HG03064 (cell line): ENCODE data around the gene ARID3A.

Source experiments
- ATAC-seq: cut with Tn5 transposase; IDR thresholded peaks from one replicate; pipeline ENCODE4 v1.9.1; 2021; ENCODE audit warnings: low read depth; ENCODE audit not compliant: unreplicated experiment

The ARID3A gene

GRCh38 chr19:958967-959855, 33.4 kb downstream of the ARID3A start:
- ATAC-seq: no peak

DNA sequence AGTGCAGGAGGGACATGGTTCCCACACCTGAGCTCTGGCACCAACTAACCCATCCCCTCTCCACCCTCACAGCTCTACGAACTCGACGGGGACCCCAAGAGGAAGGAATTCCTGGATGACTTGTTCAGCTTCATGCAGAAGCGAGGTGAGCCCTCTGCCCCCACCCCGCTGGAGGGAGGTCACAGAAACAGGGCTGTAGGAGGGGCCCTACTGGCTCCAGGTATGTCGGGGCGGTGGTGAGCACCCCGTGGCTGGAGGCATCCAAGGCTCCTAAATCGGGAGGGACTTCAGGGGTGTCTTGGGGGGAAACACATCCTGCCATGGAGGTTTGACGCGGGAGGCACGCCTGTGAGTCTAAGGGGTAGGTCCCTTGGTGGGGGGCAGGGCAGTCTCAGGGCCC, 34.2 kb downstream of the ARID3A start:
- ATAC-seq: no peak

DNA sequence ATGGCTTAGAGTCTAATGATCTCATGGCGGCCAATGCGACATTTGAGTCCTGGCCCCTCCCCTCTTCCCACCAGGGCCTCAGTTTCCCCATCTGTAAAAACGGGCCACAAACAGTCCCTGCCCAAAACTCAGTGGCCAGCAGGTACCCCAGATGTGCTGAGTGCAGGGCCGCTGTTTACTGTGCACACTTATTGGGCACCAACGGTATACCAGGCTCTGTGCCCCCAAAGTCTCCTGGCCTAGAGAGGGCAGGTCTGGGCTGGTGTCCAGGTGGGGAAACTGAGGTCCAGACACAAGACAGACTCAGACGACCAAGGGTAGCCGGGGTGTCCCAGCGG, 34.7 kb downstream of the ARID3A start:
- ATAC-seq: no peak

GRCh38 chr19:961866-962620, 36.2 kb downstream of the ARID3A start:
- ATAC-seq: no peak

GRCh38 chr19:962683-963400, 37.0 kb downstream of the ARID3A start:
- ATAC-seq: no peak

GRCh38 chr19:963486-963951, 37.7 kb downstream of the ARID3A start:
- ATAC-seq: no peak

- ATAC-seq: no peak
These were observed 38.3 kb downstream of the ARID3A start for GRCh38 chr19:964116-964520.

- no peak for ATAC-seq
These were observed 39.2 kb downstream of the ARID3A start for GRCh38 chr19:964761-965694.

GRCh38 chr19:966485-967088, 40.8 kb downstream of the ARID3A start:
- no peak for ATAC-seq

- no peak for ATAC-seq
These were observed 44.9 kb downstream of the ARID3A start for GRCh38 chr19:970695-971094.

DNA sequence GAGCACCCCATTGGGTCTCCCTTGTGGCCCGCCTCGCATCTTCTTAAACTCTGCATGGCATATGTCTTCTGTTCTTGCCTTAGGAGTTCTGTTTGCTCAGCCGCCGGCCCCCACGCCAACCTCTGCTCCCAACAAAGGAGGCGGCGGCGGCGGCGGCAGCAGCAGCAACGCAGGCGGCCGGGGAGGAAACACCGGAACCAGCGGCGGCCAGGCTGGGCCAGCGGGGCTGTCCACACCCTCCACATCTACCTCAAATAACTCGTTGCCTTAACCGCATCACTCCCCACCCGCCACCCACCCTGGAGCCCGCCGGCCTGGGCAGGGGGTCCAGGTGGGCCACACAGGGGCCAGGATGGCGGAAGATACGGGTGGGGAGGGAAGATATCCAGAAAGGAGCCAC, 46.0 kb downstream of the ARID3A start:
- no peak for ATAC-seq

- no peak for ATAC-seq
These were observed 46.4 kb downstream of the ARID3A start for GRCh38 chr19:972281-972680.

GRCh38 chr19:973726-974563, 48.1 kb downstream of the ARID3A start:
- no peak for ATAC-seq

GRCh38 chr19:974564-975257, 48.9 kb downstream of the ARID3A start:
- ATAC-seq: no peak

GRCh38 chr19:976476-976875, 50.6 kb downstream of the ARID3A start:
- no peak for ATAC-seq

DNA sequence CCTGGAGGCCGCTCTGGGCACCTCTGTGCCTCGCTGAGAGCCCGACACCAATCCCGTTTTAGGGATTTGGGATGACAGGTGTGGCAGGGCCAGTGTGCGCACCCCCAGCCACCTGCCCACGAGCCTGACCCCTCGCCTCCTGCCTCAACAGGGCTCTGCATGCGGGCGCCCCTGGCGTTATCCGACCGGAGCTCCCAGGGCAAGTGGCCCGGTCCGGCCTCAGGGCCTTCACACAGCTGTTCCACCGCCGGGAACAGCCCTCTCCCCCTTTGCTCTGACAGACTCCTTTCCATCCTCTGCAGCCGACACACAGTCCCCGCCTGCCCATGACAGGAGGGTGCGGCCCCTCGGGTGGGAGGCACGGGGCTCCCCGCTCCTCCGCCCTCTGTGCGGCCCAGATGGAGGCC, 51.2 kb downstream of the ARID3A start:
- ATAC-seq: no peak

GRCh38 chr19:979318-979741, 53.5 kb downstream of the ARID3A start:
- no peak for ATAC-seq
